ENCODE results near the gene ZNF91. TPM values are rescaled to one million over a fixed set of nuclear protein-coding genes. Genes with fewer than 3 reads are reported as not detected.

Gene ZNF91
- total RNA-seq, 1 experiment from 2014 or later: 37.4 TPM

DNA sequence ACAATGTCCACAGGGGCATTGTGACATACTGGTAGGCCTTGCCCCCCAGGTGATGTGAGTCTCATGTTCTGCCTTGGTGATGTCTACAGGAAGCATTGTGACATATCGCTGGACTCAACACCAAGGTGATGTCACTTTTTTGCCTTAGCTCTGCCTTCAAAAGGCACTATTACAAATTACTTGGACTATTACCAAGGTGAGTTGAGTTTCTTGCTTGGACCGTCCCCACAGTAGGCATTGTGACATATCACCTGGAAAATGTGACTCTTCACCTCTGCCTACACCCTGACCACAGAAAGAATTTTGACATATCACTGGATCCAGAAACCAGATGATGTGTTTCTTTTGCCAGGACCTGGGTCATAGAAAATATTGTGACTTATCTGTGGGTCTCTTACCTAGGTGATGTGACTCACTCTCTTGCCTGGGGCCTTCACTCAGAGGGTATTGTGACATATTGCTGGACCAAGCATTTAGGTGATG is 84.5 kb downstream of the ZNF91 start:
- Histone ChIP-seq H3K79me2 (ENCODE audit: low read depth) (no peaks in the 10 kb centered on the region), H3K9me2 (ENCODE audit: insufficient read depth) (no peaks in the 10 kb centered on the region), H3F3A (ENCODE audit: insufficient read depth, low read depth) (peaks cover 25% of the 10 kb centered on the region), H3K36me3 (ENCODE audit: low read depth) (no peaks in the 10 kb centered on the region), H3K9me3 (ENCODE audit: insufficient read depth, low read depth) (peaks cover 39% of the 10 kb centered on the region), H2AFZ (no peak overlapping the region), H4K20me1 (ENCODE audit: insufficient read depth) (no peaks in the 10 kb centered on the region), H3K27ac (peak overlapping the region; percentile 54), H3K27me3 (ENCODE audit: insufficient read depth, low read depth) (no peaks in the 10 kb centered on the region), H3K4me3 (no peak overlapping the region), H3K4me2 (no peak overlapping the region), H3K4me1 (replicated peaks; ENCODE audit: insufficient read depth) (peaks cover 4% of the 10 kb centered on the region; the same call in 1 of the 2 replicates)
- ChIA-PET POLR2A (ENCODE audit: unreplicated experiment) (no interaction called here), CTCF (no interaction called here)
- DNase-seq: peak; percentile 34 to 94
- BruUV-seq (replicated peaks): no TSS peak
- intact Hi-C loops (cut with micrococcal nuclease; ENCODE audit: unreplicated experiment): no loop called here
- TF ChIP-seq, protein P1, sequence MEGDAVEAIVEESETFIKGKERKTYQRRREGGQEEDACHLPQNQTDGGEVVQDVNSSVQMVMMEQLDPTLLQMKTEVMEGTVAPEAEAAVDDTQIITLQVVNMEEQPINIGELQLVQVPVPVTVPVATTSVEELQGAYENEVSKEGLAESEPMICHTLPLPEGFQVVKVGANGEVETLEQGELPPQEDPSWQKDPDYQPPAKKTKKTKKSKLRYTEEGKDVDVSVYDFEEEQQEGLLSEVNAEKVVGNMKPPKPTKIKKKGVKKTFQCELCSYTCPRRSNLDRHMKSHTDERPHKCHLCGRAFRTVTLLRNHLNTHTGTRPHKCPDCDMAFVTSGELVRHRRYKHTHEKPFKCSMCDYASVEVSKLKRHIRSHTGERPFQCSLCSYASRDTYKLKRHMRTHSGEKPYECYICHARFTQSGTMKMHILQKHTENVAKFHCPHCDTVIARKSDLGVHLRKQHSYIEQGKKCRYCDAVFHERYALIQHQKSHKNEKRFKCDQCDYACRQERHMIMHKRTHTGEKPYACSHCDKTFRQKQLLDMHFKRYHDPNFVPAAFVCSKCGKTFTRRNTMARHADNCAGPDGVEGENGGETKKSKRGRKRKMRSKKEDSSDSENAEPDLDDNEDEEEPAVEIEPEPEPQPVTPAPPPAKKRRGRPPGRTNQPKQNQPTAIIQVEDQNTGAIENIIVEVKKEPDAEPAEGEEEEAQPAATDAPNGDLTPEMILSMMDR (conservative IDR thresholded peaks at IDR 0.05): no peak
- no peak for TF ChIP-seq EZH2 (IDR thresholded peaks at IDR 0.05; ENCODE audit: low read depth)

- no peaks in the 10 kb centered on the region for H3K27me3 ChIP-seq (ENCODE audit: insufficient read depth, low read depth)
- DNase-seq: no peak
- POLR2A ChIA-PET (ENCODE audit: unreplicated experiment): no interaction called here
- BruUV-seq (replicated peaks): no TSS peak
- H3K9me2 ChIP-seq (ENCODE audit: insufficient read depth): no peaks in the 10 kb centered on the region
- H3K4me3 ChIP-seq: no peak overlapping the region
- H3K4me1 ChIP-seq (replicated peaks; ENCODE audit: insufficient read depth): peaks cover 4% of the 10 kb centered on the region; the same call in 1 of the 2 replicates
- no peaks in the 10 kb centered on the region for H4K20me1 ChIP-seq (ENCODE audit: insufficient read depth)
- H3K27ac ChIP-seq: peak overlapping the region; percentile 54
- H3F3A ChIP-seq (ENCODE audit: insufficient read depth, low read depth): peaks cover 25% of the 10 kb centered on the region
- H3K36me3 ChIP-seq (ENCODE audit: low read depth): no peaks in the 10 kb centered on the region
- CTCF ChIA-PET: no interaction called here
- TF ChIP-seq, protein P1 (conservative IDR thresholded peaks at IDR 0.05): no peak
- TF ChIP-seq EZH2 (IDR thresholded peaks at IDR 0.05; ENCODE audit: low read depth): no peak
- H2AFZ ChIP-seq: no peak overlapping the region
- H3K9me3 ChIP-seq (ENCODE audit: insufficient read depth, low read depth): peaks cover 32% of the 10 kb centered on the region
- intact Hi-C loops (cut with micrococcal nuclease; ENCODE audit: unreplicated experiment): no loop called here
- H3K4me2 ChIP-seq: no peak overlapping the region
- no peaks in the 10 kb centered on the region for H3K79me2 ChIP-seq (ENCODE audit: low read depth)
Measured at GRCh38 chr19:23309926-23310325, 85.3 kb downstream of the ZNF91 start.

DNA sequence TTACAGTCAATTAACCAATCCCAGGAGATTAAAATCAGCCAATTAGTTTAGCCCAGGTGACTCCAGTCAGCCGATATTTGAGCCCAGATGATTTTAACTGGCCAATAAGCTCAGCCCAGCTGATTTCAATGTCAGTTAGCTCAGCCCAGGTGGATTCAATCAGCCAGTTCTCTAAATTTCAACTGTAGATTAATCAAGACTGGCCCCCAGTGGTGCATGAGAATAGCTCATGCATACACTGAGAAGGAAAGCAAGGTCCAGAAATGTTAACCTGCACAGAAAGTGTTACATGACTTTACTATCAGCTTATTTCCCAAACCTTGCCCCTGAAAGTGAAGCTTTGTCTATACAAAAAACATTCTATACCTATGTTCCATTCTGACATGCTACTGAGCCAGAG is 89.7 kb downstream of the ZNF91 start:
- peaks cover 4% of the 10 kb centered on the region; the same call in 1 of the 2 replicates for H3K4me1 ChIP-seq (replicated peaks; ENCODE audit: insufficient read depth)
- no peaks in the 10 kb centered on the region for H3K9me2 ChIP-seq (ENCODE audit: insufficient read depth)
- no peak overlapping the region for H3K4me2 ChIP-seq
- peaks cover 21% of the 10 kb centered on the region for H3K9me3 ChIP-seq (ENCODE audit: insufficient read depth, low read depth)
- ChIA-PET POLR2A (ENCODE audit: unreplicated experiment) (no interaction called here), CTCF (no interaction called here)
- no peak overlapping the region for H3K27ac ChIP-seq
- no peak overlapping the region for H2AFZ ChIP-seq
- no peak for DNase-seq
- H3K4me3 ChIP-seq: no peak overlapping the region
- no peaks in the 10 kb centered on the region for H4K20me1 ChIP-seq (ENCODE audit: insufficient read depth)
- TF ChIP-seq, protein P1 (conservative IDR thresholded peaks at IDR 0.05): no peak
- no peak for TF ChIP-seq EZH2 (IDR thresholded peaks at IDR 0.05; ENCODE audit: low read depth)
- BruUV-seq (replicated peaks): no TSS peak
- H3K36me3 ChIP-seq (ENCODE audit: low read depth): no peaks in the 10 kb centered on the region
- no peaks in the 10 kb centered on the region for H3K79me2 ChIP-seq (ENCODE audit: low read depth)
- intact Hi-C loops (cut with micrococcal nuclease; ENCODE audit: unreplicated experiment): no loop called here
- no peaks in the 10 kb centered on the region for H3K27me3 ChIP-seq (ENCODE audit: insufficient read depth, low read depth)
- peaks cover 8% of the 10 kb centered on the region for H3F3A ChIP-seq (ENCODE audit: insufficient read depth, low read depth)
